A549 (cell line): ENCODE data around the gene TNRC6C.

Source experiments
- BHLHE40 ChIP-seq: IDR thresholded peaks from 2 replicates; pipeline ENCODE4 v1.6.1; 2012; ENCODE audit warnings: low read depth, low read length, inconsistent platforms
- CEBPB ChIP-seq, 2 experiments: fragments of >200 bp in 1 of 2; sonication (Bioruptor Twin) in 1 of 2; formaldehyde crosslinking in 1 of 2; IDR thresholded peaks; 2 replicates each; pipeline ENCODE4 v1.6.1; 2012 to 2016
- FOXS1 ChIP-seq: fragments of 250-450 bp; sonication (Bioruptor Pico); IDR thresholded peaks from 2 replicates; pipeline ENCODE4 v1.5.0; 2020; ENCODE audit warnings: mild to moderate bottlenecking, moderate library complexity
- MAZ ChIP-seq: fragments of 150-350 bp; IDR thresholded peaks from 2 replicates; pipeline ENCODE4 v1.6.1; 2014; ENCODE audit warnings: antibody characterized with exemption, low read depth, low read length, borderline replicate concordance
- RAD21 ChIP-seq, 2 experiments: fragments of >200 bp in 1 of 2; sonication (Bioruptor Twin) in 1 of 2; formaldehyde crosslinking in 1 of 2; IDR thresholded peaks in 1 of 2; conservative IDR thresholded peaks in 1 of 2; 2 replicates in 1 of 2; 3 replicates in 1 of 2; pipeline ENCODE4 v1.6.1; 2012 to 2018; ENCODE audit warnings: inconsistent platforms in 1 of 2
- SMC3 ChIP-seq: fragments of >200 bp; sonication (Bioruptor Twin); formaldehyde crosslinking; IDR thresholded peaks from 3 replicates; pipeline ENCODE4 v1.6.1; 2018; ENCODE audit warnings: inconsistent platforms
- ZC3H11A ChIP-seq: fragments of 450-650 bp; IDR thresholded peaks from 2 replicates; pipeline ENCODE4 v1.6.1; 2014; ENCODE audit warnings: antibody characterized with exemption, mild to moderate bottlenecking
- TF ChIP-seq, protein P1 (sequence below): fragments of >200 bp; sonication (Bioruptor Twin); formaldehyde crosslinking; IDR thresholded peaks from 3 replicates; pipeline ENCODE4 v1.5.1; 2016
- TF ChIP-seq, protein P2 (sequence below): IDR thresholded peaks from 2 replicates; pipeline ENCODE4 v1.6.1; 2012
- TF ChIP-seq, protein P3 (sequence below): fragments of 200-600 bp; sonication (generic); IDR thresholded peaks from 2 replicates; pipeline ENCODE4 v1.6.1; 2016; ENCODE audit warnings: antibody characterized with exemption, mild to moderate bottlenecking, moderate library complexity
- TF ChIP-seq, protein P4 (sequence below): IDR thresholded peaks from 2 replicates; pipeline ENCODE4 v1.6.1; 2012

DNA sequence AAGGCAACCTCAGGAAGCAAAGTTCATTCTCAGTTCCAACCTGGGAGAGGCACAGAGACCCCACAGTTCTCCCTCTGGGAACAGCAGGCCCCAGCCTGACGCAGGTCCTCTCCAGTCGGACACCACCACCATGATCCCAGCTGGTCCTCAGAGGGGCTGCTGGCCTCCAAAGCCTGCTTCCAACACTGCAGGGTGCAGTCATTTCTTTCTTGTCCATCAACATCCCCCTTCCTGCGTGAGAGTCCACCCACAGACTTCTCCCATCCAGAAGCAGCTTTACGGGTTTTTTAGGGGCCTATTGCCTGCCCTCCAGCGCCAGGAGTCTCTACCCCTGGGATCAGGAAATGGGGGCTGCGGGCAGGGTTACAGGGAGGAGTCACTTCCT lies 29.3 kb upstream of the TNRC6C start:
- TF ChIP-seq, protein P1, sequence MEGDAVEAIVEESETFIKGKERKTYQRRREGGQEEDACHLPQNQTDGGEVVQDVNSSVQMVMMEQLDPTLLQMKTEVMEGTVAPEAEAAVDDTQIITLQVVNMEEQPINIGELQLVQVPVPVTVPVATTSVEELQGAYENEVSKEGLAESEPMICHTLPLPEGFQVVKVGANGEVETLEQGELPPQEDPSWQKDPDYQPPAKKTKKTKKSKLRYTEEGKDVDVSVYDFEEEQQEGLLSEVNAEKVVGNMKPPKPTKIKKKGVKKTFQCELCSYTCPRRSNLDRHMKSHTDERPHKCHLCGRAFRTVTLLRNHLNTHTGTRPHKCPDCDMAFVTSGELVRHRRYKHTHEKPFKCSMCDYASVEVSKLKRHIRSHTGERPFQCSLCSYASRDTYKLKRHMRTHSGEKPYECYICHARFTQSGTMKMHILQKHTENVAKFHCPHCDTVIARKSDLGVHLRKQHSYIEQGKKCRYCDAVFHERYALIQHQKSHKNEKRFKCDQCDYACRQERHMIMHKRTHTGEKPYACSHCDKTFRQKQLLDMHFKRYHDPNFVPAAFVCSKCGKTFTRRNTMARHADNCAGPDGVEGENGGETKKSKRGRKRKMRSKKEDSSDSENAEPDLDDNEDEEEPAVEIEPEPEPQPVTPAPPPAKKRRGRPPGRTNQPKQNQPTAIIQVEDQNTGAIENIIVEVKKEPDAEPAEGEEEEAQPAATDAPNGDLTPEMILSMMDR = no peak
- TF ChIP-seq, protein P2, sequence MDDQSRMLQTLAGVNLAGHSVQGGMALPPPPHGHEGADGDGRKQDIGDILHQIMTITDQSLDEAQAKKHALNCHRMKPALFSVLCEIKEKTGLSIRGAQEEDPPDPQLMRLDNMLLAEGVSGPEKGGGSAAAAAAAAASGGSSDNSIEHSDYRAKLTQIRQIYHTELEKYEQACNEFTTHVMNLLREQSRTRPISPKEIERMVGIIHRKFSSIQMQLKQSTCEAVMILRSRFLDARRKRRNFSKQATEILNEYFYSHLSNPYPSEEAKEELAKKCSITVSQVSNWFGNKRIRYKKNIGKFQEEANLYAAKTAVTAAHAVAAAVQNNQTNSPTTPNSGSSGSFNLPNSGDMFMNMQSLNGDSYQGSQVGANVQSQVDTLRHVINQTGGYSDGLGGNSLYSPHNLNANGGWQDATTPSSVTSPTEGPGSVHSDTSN = no peak
- no peak for TF ChIP-seq RAD21 (conservative IDR thresholded peaks at IDR 0.05 in 1 of 2, IDR thresholded peaks at IDR 0.05 in 1 of 2)
- no peak for TF ChIP-seq FOXS1 (CRISPR knock-in tag)
- no peak for TF ChIP-seq BHLHE40
- TF ChIP-seq, protein P3, sequence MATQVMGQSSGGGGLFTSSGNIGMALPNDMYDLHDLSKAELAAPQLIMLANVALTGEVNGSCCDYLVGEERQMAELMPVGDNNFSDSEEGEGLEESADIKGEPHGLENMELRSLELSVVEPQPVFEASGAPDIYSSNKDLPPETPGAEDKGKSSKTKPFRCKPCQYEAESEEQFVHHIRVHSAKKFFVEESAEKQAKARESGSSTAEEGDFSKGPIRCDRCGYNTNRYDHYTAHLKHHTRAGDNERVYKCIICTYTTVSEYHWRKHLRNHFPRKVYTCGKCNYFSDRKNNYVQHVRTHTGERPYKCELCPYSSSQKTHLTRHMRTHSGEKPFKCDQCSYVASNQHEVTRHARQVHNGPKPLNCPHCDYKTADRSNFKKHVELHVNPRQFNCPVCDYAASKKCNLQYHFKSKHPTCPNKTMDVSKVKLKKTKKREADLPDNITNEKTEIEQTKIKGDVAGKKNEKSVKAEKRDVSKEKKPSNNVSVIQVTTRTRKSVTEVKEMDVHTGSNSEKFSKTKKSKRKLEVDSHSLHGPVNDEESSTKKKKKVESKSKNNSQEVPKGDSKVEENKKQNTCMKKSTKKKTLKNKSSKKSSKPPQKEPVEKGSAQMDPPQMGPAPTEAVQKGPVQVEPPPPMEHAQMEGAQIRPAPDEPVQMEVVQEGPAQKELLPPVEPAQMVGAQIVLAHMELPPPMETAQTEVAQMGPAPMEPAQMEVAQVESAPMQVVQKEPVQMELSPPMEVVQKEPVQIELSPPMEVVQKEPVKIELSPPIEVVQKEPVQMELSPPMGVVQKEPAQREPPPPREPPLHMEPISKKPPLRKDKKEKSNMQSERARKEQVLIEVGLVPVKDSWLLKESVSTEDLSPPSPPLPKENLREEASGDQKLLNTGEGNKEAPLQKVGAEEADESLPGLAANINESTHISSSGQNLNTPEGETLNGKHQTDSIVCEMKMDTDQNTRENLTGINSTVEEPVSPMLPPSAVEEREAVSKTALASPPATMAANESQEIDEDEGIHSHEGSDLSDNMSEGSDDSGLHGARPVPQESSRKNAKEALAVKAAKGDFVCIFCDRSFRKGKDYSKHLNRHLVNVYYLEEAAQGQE = no peak
- no peak for TF ChIP-seq MAZ
- TF ChIP-seq CEBPB (IDR thresholded peaks at IDR 0.05) = no peak
- TF ChIP-seq ZC3H11A = no peak
- TF ChIP-seq SMC3 = no peak
- TF ChIP-seq, protein P4, sequence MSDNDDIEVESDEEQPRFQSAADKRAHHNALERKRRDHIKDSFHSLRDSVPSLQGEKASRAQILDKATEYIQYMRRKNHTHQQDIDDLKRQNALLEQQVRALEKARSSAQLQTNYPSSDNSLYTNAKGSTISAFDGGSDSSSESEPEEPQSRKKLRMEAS = no peak
